ENCODE data around the gene BAZ2A. TPM values are rescaled to one million over a fixed set of nuclear protein-coding genes. Genes with fewer than 3 reads are reported as not detected.
A peak's percentile ranks its signal among the peaks of the same experiment; 100 is the strongest.

The BAZ2A gene
- total RNA-seq, 1 donor from 2014 or later, result 10.8 TPM

GRCh38 chr12:56596815-56597214 lies 33.3 kb downstream of the BAZ2A start:
- DNase-seq (ENCODE audit: low read depth), result no peak
- Histone ChIP-seq H3K27me3 (ENCODE audit: control insufficient read depth, insufficient read depth, low read length) (no peaks in the 10 kb centered on the region), H3K4me3 (ENCODE audit: low read depth, low read length) (no peak overlapping the region), H3K36me3 (ENCODE audit: control insufficient read depth, insufficient read depth, low read length) (peaks cover 29% of the 10 kb centered on the region)
- no peak for FAIRE-seq
- TF ChIP-seq CTCF (IDR thresholded peaks at IDR 0.05; ENCODE audit: insufficient read depth, low read length, severe bottlenecking), result no peak

- DNase-seq (ENCODE audit: low read depth), result peak; percentile 65
- peak; percentile 81 for TF ChIP-seq CTCF (IDR thresholded peaks at IDR 0.05; ENCODE audit: insufficient read depth, low read length, severe bottlenecking)
- Histone ChIP-seq H3K36me3 (ENCODE audit: control insufficient read depth, insufficient read depth, low read length) (peaks cover 10% of the 10 kb centered on the region), H3K27me3 (ENCODE audit: control insufficient read depth, insufficient read depth, low read length) (no peaks in the 10 kb centered on the region), H3K4me3 (ENCODE audit: low read depth, low read length) (no peak overlapping the region)
- FAIRE-seq, result no peak
Measured at GRCh38 chr12:56593909-56594621, 36.1 kb downstream of the BAZ2A start.

- TF ChIP-seq CTCF (IDR thresholded peaks at IDR 0.05; ENCODE audit: insufficient read depth, low read length, severe bottlenecking), result no peak
- Histone ChIP-seq H3K27me3 (ENCODE audit: control insufficient read depth, insufficient read depth, low read length) (no peaks in the 10 kb centered on the region), H3K36me3 (ENCODE audit: control insufficient read depth, insufficient read depth, low read length) (peaks cover 16% of the 10 kb centered on the region), H3K4me3 (ENCODE audit: low read depth, low read length) (no peak overlapping the region)
- DNase-seq (ENCODE audit: low read depth) (no peak), FAIRE-seq (no peak)
Measured at GRCh38 chr12:56591961-56592360, 38.2 kb downstream of the BAZ2A start.

GRCh38 chr12:56591126-56591525 lies 39.0 kb downstream of the BAZ2A start:
- Histone ChIP-seq H3K36me3 (ENCODE audit: control insufficient read depth, insufficient read depth, low read length) (peaks cover 16% of the 10 kb centered on the region), H3K4me3 (ENCODE audit: low read depth, low read length) (no peak overlapping the region), H3K27me3 (ENCODE audit: control insufficient read depth, insufficient read depth, low read length) (no peaks in the 10 kb centered on the region)
- FAIRE-seq, result no peak
- no peak for TF ChIP-seq CTCF (IDR thresholded peaks at IDR 0.05; ENCODE audit: insufficient read depth, low read length, severe bottlenecking)
- no peak for DNase-seq (ENCODE audit: low read depth)

- no peaks in the 10 kb centered on the region for H3K27me3 ChIP-seq (ENCODE audit: control insufficient read depth, insufficient read depth, low read length)
- peaks cover 14% of the 10 kb centered on the region for H3K36me3 ChIP-seq (ENCODE audit: control insufficient read depth, insufficient read depth, low read length)
- FAIRE-seq (no peak), DNase-seq (ENCODE audit: low read depth) (no peak)
- TF ChIP-seq CTCF (IDR thresholded peaks at IDR 0.05; ENCODE audit: insufficient read depth, low read length, severe bottlenecking), result peak; percentile 58
- no peak overlapping the region for H3K4me3 ChIP-seq (ENCODE audit: low read depth, low read length)
Measured at GRCh38 chr12:56590237-56590830, 39.8 kb downstream of the BAZ2A start.

All from bronchial epithelial cell (primary cell).